T-helper 1 cell treated with Interleukin-12 subunit alpha and Interleukin-12 subunit beta and Interleukin-4 antibody, amounts not matched to agents 30 μg/mL and 1 μg/mL, for 36 hours (primary cell): Measurements from ENCODE around the gene PIANP.
"Not testable (repeated sequence)": the region's sequence is repeated elsewhere in the genome, so short reads cannot be mapped to it uniquely, and the experiment has no call there.

ENCODE experiments used
- H3K27ac Mint-ChIP-seq: one replicate; pipeline ENCODE4 v1.8.0; 2021; ENCODE audit warnings: mild to moderate bottlenecking, mixed read lengths
- H3K27me3 Mint-ChIP-seq: one replicate; pipeline ENCODE4 v1.8.0; 2021; ENCODE audit warnings: low read depth, mixed read lengths
- H3K36me3 Mint-ChIP-seq: one replicate; pipeline ENCODE4 v1.8.0; 2021; ENCODE audit warnings: low read depth, mixed read lengths
- H3K4me1 Mint-ChIP-seq: one replicate; pipeline ENCODE4 v1.8.0; 2021; ENCODE audit warnings: low read depth, mixed read lengths
- H3K4me3 Mint-ChIP-seq: one replicate; pipeline ENCODE4 v1.8.0; 2021; ENCODE audit warnings: mild to moderate bottlenecking, moderate library complexity, mixed read lengths
- H3K9me3 Mint-ChIP-seq: one replicate; pipeline ENCODE4 v1.8.0; 2021; ENCODE audit warnings: mixed read lengths

PIANP gene

DNA sequence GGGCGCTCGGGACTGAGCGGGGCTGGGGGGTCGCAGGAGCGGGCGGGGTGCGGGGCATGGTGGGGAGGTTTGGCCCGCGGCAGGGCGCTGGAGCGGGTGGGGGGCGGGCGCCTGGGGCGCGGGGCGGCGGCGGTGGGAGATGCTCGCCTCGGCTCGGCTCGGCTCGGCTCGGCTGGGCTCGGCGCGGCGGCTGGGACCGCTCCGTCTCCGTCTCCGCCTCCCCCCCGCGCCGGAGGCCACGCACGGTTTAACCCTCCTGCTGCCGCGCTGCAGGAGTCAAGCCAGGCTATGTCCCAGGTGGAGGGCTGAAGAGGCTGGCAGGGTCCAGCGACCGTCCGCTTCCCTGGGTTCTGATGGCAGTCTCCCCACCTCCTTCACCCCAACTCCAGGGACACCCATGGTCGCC is at the start of gene PIANP:
TSS of gene PIANP (minus strand) at position 170 of the 406 bp plus-strand sequence. CDS start 2,754 bp downstream, outside the sequence.
- peaks cover 25% of the 10 kb centered on the region for H3K4me1 Mint-ChIP-seq
- H3K27ac Mint-ChIP-seq = no peak within 1 kb of the TSS
- no peaks in the 10 kb centered on the region for H3K9me3 Mint-ChIP-seq
- H3K36me3 Mint-ChIP-seq = no peaks in the 10 kb centered on the region
- H3K4me3 Mint-ChIP-seq = peak within 1 kb of the TSS; percentile 77
- H3K27me3 Mint-ChIP-seq = peaks cover 80% of the 10 kb centered on the region

DNA sequence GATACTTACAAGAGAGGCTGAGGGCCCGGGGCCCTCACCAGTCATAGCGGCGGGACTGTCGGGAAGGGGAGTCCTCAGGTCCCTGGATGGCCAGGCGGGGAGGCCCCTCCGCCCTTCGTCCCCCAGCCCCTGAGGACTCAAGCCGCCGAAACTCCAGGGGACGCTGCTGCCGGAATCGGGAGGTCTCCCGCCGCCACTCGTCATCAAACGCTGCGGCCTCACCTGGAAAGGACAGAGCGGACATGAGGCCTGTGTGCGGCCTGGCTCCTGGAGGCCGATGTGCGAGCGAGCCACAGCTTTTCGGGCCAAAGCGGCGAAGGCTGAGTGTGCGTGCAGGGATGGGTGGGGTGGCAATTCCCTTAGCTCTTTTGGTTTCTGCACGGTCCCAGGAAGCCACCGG is 48.1 kb upstream of the PIANP start:
- Mint-ChIP-seq H3K27me3 (no peaks in the 10 kb centered on the region), H3K9me3 (no peaks in the 10 kb centered on the region), H3K27ac (no peak overlapping the region), H3K36me3 (peaks cover 42% of the 10 kb centered on the region), H3K4me1 (peaks cover 34% of the 10 kb centered on the region), H3K4me3 (no peak overlapping the region)

- peaks cover 3% of the 10 kb centered on the region for H3K9me3 Mint-ChIP-seq
- peaks cover 40% of the 10 kb centered on the region for H3K36me3 Mint-ChIP-seq
- H3K4me1 Mint-ChIP-seq = peaks cover 34% of the 10 kb centered on the region
- peak overlapping the region; percentile 79 for H3K27ac Mint-ChIP-seq
- no peak overlapping the region for H3K4me3 Mint-ChIP-seq
- H3K27me3 Mint-ChIP-seq = no peaks in the 10 kb centered on the region
Observed at GRCh38 chr12:6747216-6747615, 46.6 kb upstream of the PIANP start.

GRCh38 chr12:6745741-6746525 is 45.3 kb upstream of the PIANP start:
- H3K27ac Mint-ChIP-seq = peak overlapping the region; percentile 95
- peak overlapping the region; percentile 47 for H3K4me3 Mint-ChIP-seq
- H3K9me3 Mint-ChIP-seq = peaks cover 3% of the 10 kb centered on the region
- H3K36me3 Mint-ChIP-seq = peaks cover 35% of the 10 kb centered on the region
- H3K4me1 Mint-ChIP-seq = peaks cover 25% of the 10 kb centered on the region
- H3K27me3 Mint-ChIP-seq = no peaks in the 10 kb centered on the region

- peaks cover 21% of the 10 kb centered on the region for H3K4me1 Mint-ChIP-seq
- not testable (repeated sequence) for H3K27ac Mint-ChIP-seq, H3K9me3 Mint-ChIP-seq, H3K4me3 Mint-ChIP-seq, H3K27me3 Mint-ChIP-seq
- H3K36me3 Mint-ChIP-seq = peaks cover 23% of the 10 kb centered on the region
Observed at GRCh38 chr12:6743300-6743699, 42.7 kb upstream of the PIANP start.

DNA sequence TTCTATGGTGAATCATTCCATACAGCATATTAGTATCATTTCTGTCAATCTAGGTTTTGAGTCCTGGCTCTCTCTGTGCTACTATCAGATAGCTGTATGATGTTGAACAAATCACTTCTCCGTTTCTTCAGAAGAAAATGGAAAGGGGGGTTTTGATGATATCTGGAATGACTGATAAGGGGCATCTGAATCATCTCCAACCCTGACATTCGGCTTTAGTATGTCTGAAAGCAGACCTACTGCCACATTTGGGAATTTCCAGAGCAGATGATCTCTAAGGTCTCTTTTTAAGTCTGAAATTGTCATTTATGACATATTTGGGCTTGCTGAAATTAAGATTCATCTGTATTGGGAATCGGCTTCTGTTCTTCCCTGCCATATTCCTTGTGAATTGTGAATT is 42.2 kb upstream of the PIANP start:
- Mint-ChIP-seq H3K27ac (no peak overlapping the region), H3K27me3 (no peaks in the 10 kb centered on the region), H3K4me3 (no peak overlapping the region), H3K9me3 (peaks cover 3% of the 10 kb centered on the region), H3K4me1 (peaks cover 21% of the 10 kb centered on the region), H3K36me3 (peaks cover 18% of the 10 kb centered on the region)

- H3K27ac Mint-ChIP-seq = not testable (repeated sequence)
Observed at GRCh38 chr12:6742080-6742479, 41.5 kb upstream of the PIANP start.

DNA sequence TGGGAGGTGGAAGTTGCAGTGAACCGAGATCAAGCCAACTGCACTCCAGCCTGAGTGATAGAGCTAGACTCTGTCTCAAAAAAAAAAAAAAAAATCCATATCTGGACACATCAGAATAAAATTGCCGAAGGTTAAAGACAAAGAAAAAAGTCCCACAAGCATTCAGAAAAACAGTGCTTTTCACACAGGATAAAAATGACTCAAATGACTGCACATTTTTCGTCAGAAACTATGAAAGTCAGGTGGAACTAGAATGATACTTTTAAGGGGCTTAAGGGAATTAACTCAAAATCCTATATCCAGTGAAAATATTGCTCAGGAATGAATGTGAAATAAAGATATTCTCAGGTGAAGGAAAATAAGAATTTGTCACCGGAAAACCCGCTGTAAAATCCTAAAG is 36.1 kb upstream of the PIANP start:
- Mint-ChIP-seq H3K27me3 (no peaks in the 10 kb centered on the region), H3K36me3 (peaks cover 7% of the 10 kb centered on the region), H3K4me3 (no peak overlapping the region), H3K4me1 (peaks cover 7% of the 10 kb centered on the region), H3K9me3 (no peaks in the 10 kb centered on the region), H3K27ac (no peak overlapping the region)

More at GRCh38 chr12:6742080-6742479, 41.5 kb upstream of the PIANP start:
- H3K36me3 Mint-ChIP-seq = peaks cover 11% of the 10 kb centered on the region
- not testable (repeated sequence) for H3K4me3 Mint-ChIP-seq, H3K27me3 Mint-ChIP-seq, H3K9me3 Mint-ChIP-seq
- H3K4me1 Mint-ChIP-seq = peaks cover 21% of the 10 kb centered on the region

DNA sequence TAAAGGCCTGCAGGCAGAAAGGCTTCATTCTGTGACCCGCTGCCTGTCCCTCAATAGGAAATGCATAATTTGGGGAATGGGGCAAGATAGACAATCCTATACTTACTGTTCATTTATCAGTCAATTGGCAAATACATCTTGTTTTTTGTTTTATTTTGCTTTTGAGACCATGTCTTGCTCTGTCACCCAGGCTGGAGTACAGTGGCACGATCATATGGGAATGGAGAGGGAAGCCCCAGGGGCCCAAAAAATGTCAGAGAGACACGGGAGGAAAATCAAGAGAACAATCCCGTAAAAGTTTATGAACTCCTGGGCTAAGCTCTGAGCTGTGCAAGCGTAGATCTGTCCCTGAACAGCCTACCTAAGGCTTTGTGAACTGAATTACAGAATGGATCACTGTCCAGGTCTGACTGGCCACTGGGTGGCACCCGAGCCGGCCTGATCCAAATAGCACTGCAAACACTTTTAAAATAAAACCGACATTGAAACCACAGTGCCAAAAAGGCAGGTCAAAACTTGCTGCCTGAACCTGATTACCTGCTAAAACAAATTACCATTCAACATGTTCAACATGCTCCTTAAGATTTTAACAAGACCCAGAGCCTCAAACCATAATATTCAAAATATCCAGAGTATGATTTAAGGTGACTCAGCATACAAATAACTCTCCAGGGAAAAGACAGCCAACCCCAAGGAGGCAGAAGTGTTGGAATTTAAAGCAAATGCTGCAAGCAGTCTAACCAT is 35.0 kb upstream of the PIANP start:
- Mint-ChIP-seq H3K4me1 (peaks cover 7% of the 10 kb centered on the region), H3K9me3 (no peaks in the 10 kb centered on the region), H3K27me3 (no peaks in the 10 kb centered on the region), H3K4me3 (no peak overlapping the region), H3K27ac (no peak overlapping the region), H3K36me3 (peaks cover 13% of the 10 kb centered on the region)

- H3K4me3 Mint-ChIP-seq = no peak overlapping the region
- H3K9me3 Mint-ChIP-seq = no peaks in the 10 kb centered on the region
- no peaks in the 10 kb centered on the region for H3K27me3 Mint-ChIP-seq
- H3K36me3 Mint-ChIP-seq = peaks cover 18% of the 10 kb centered on the region
- no peak overlapping the region for H3K27ac Mint-ChIP-seq
- peaks cover 7% of the 10 kb centered on the region for H3K4me1 Mint-ChIP-seq
Observed at GRCh38 chr12:6734506-6735387, 34.1 kb upstream of the PIANP start.

DNA sequence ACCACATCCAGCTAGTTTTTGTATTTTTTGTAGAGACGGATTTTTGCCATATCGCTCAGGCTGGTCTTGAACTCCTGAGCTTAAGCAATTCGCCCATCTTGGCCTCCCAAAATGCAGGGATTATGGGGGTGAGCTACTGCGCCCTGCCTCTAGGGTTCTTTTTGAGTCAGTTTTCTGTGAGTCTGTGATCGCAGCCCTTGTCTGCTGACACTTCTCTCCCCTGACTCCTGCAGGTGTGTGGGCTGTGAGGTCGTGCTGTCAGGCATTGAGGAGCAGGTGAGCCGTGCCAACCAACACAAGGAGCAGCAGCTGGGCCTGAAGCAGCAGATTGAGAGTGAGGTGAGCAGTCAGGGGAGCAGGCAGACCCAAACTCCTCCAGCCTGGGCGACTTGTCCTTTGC is 29.6 kb upstream of the PIANP start:
- Mint-ChIP-seq H3K27me3 (no peaks in the 10 kb centered on the region), H3K36me3 (peaks cover 20% of the 10 kb centered on the region), H3K27ac (no peak overlapping the region), H3K4me3 (no peak overlapping the region), H3K4me1 (peaks cover 3% of the 10 kb centered on the region), H3K9me3 (no peaks in the 10 kb centered on the region)

GRCh38 chr12:6729186-6729585 is 28.6 kb upstream of the PIANP start:
- Mint-ChIP-seq H3K27me3 (no peaks in the 10 kb centered on the region), H3K4me1 (peaks cover 9% of the 10 kb centered on the region), H3K4me3 (no peak overlapping the region), H3K36me3 (peaks cover 20% of the 10 kb centered on the region), H3K9me3 (no peaks in the 10 kb centered on the region), H3K27ac (no peak overlapping the region)

GRCh38 chr12:6725350-6725749 is 24.7 kb upstream of the PIANP start:
- peaks cover 12% of the 10 kb centered on the region for H3K36me3 Mint-ChIP-seq
- H3K4me3 Mint-ChIP-seq = peak overlapping the region; percentile 61
- H3K4me1 Mint-ChIP-seq = peaks cover 17% of the 10 kb centered on the region
- no peaks in the 10 kb centered on the region for H3K27me3 Mint-ChIP-seq
- peak overlapping the region; percentile 52 for H3K27ac Mint-ChIP-seq
- H3K9me3 Mint-ChIP-seq = no peaks in the 10 kb centered on the region

DNA sequence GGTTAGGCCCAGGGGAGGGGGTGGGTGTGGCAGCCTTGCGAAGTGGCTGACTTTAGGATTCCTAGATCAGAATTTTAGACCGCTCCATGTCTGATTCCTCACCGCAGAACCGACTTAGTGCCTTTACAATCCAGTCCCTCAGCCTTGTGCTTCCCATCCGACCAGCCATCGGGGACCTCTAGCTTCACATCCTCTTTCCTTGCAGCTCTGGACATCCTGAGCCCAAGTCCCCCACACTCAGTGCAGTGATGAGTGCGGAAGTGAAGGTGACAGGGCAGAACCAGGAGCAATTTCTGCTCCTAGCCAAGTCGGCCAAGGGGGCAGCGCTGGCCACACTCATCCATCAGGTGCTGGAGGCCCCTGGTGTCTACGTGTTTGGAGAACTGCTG is 23.8 kb upstream of the PIANP start:
- Mint-ChIP-seq H3K36me3 (peaks cover 5% of the 10 kb centered on the region), H3K4me1 (peaks cover 17% of the 10 kb centered on the region), H3K4me3 (peak overlapping the region; percentile 91), H3K27ac (peak overlapping the region; percentile 93), H3K27me3 (no peaks in the 10 kb centered on the region), H3K9me3 (no peaks in the 10 kb centered on the region)
